ENCODE measurements around the gene RAD51C. TPM values are rescaled to one million over a fixed set of nuclear protein-coding genes. Genes with fewer than 3 reads are reported as not detected.

RAD51C gene
- total and polyA plus RNA-seq, 9 of the 15 experiments (the other 6 are each of a cell fraction or from before 2014, with no cell fraction given) = 93.9 to 341 (median 135) TPM

DNA sequence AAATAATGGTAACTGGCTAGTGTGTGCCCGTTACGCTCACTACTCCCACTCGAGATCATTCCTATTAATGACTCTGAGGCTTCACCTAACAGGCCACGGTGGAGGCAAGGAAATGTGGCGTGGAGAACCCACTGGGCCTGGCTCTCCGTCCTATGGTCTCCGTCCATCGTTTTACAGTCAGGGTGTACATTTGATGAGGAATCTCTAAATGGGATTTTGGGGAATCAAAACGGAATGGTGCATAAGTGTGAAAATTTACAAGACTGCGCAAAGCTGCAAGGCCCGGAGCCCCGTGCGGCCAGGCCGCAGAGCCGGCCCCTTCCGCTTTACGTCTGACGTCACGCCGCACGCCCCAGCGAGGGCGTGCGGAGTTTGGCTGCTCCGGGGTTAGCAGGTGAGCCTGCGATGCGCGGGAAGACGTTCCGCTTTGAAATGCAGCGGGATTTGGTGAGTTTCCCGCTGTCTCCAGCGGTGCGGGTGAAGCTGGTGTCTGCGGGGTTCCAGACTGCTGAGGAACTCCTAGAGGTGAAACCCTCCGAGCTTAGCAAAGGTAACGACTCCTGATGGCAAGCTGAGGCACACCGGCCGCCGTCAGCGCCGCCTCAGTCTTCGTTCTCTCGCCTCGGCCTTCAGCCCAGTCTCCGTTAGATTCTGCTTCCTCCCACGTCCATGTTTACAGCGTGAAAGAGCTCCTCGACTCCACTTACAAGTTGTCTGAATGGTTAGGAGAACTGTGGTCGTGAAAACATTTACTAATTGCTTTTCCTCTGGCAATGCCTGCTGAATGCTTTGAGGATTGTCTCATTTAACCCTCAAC, at the start of gene RAD51C (continued):
- TF ChIP-seq ZBTB40 (IDR thresholded peaks at IDR 0.05) (peak; percentile 73), ZBTB40 (CRISPR knock-in tag; IDR thresholded peaks at IDR 0.05) (no peak), ZNF197 (CRISPR knock-in tag; IDR thresholded peaks at IDR 0.05; ENCODE audit: low read depth) (0 out of 2 replicates have a peak, but pooled peaks have one; percentile 36), ZNF217 (CRISPR knock-in tag; IDR thresholded peaks at IDR 0.05) (no peak), NRF1 (conservative IDR thresholded peaks at IDR 0.05 in 1 of 2, IDR thresholded peaks at IDR 0.05 in 1 of 2) (peak; percentile 81 to 84), DACH1 (IDR thresholded peaks at IDR 0.05; ENCODE audit: partially characterized antibody) (no peak), TCFL5 (CRISPR knock-in tag; conservative IDR thresholded peaks at IDR 0.05) (no peak), NFYB (IDR thresholded peaks at IDR 0.05; ENCODE audit: extremely low read depth, insufficient read length) (no peak), RBM34 (IDR thresholded peaks at IDR 0.05; ENCODE audit: borderline replicate concordance, insufficient read depth, low read length) (no peak), DNMT1 (IDR thresholded peaks at IDR 0.05) (no peak), RFX7 (CRISPR knock-in tag; IDR thresholded peaks at IDR 0.05) (no peak), TFAM (CRISPR knock-in tag; conservative IDR thresholded peaks at IDR 0.05) (no peak), ZNF174 (CRISPR knock-in tag; IDR thresholded peaks at IDR 0.05) (no peak), BRF1 (IDR thresholded peaks at IDR 0.05; ENCODE audit: borderline replicate concordance, extremely low read depth, insufficient read length) (no peak), CHD1 (IDR thresholded peaks at IDR 0.05; ENCODE audit: low read length) (no peak)
- TF ChIP-seq, protein P1, sequence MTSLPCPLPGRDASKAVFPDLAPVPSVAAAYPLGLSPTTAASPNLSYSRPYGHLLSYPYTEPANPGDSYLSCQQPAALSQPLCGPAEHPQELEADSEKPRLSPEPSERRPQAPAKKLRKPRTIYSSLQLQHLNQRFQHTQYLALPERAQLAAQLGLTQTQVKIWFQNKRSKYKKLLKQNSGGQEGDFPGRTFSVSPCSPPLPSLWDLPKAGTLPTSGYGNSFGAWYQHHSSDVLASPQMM (CRISPR knock-in tag; IDR thresholded peaks at IDR 0.05) = no peak

All from K562 (cell line).